Spinal cord (tissue), 10 donors: ENCODE data around the gene ILDR1. TPM values are rescaled to one million over a fixed set of nuclear protein-coding genes. Genes with fewer than 3 reads are reported as not detected.
"Not testable (repeated sequence)": the region's sequence is repeated elsewhere in the genome, so short reads cannot be mapped to it uniquely, and the experiment has no call there.

Experiments used
- DNase-seq, 6 donors: peaks; one replicate each; pipeline versions ENCODE4 v3.0.0 to v3.0.0-alpha.2; 2013 to 2015; ENCODE audit warnings: low spot score in 6 of 6, low read depth in 4 of 6
- H3K27ac ChIP-seq: one replicate; pipeline ENCODE4 v1.5.1; 2013; ENCODE audit warnings: low read depth, low read length, control low read depth
- H3K27me3 ChIP-seq: one replicate; pipeline ENCODE4 v1.6.1; 2013; ENCODE audit warnings: low read length; ENCODE audit not compliant: control insufficient read depth, insufficient read depth
- H3K36me3 ChIP-seq: one replicate; pipeline ENCODE4 v1.6.1; 2013; ENCODE audit warnings: low read length; ENCODE audit not compliant: control insufficient read depth, insufficient read depth
- H3K4me1 ChIP-seq: one replicate; pipeline ENCODE4 v1.6.1; 2013; ENCODE audit warnings: low read length; ENCODE audit not compliant: control insufficient read depth, insufficient read depth
- H3K4me3 ChIP-seq: one replicate; pipeline ENCODE4 v1.5.1; 2013; ENCODE audit warnings: low read depth, low read length, control low read depth
- H3K9me3 ChIP-seq: one replicate; pipeline ENCODE4 v1.6.1; 2013; ENCODE audit warnings: low read length; ENCODE audit not compliant: control insufficient read depth, insufficient read depth
- WGBS: methylation state at CpG from one replicate; pipeline ENCODE4 v1.1.5; 2013; ENCODE audit warnings: missing lambda C conversion rate; ENCODE audit not compliant: insufficient coverage; 5-methylcytosine and 5-hydroxymethylcytosine counted together
- polyA plus RNA-seq, 2 donors: library from polyadenylated mRNA; unstranded; fragments of 120-200 nt; gene quantifications; one replicate each; pipeline ENCODE4 v1.2.1, GENCODE V29; 2013; ENCODE audit not compliant: insufficient read length in 2 of 2
- total RNA-seq, 2 donors: library from RNA; depleted of rRNA in 1 of 2; stranded (reverse); fragments of 120-200 nt in 1 of 2; fragments of >200 nt in 1 of 2; gene quantifications; one replicate each; pipeline versions ENCODE4 v1.2.3 to v1.2.4, GENCODE V29; 2013 to 2014
- donor health status: healthy.

The ILDR1 gene
- total and polyA plus RNA-seq, 4 donors = 0.11 to 0.15 TPM; not detected in 2

GRCh38 chr3:122055215-122055614, 33.2 kb upstream of the ILDR1 start, which contains the start of gene CD86:
Gene CD86 (plus strand): TSS chr3:122055362. CDS start chr3:122055490, 128 bp downstream.
- no peaks in the 10 kb centered on the region for H3K4me1 ChIP-seq
- no peaks in the 10 kb centered on the region for H3K9me3 ChIP-seq
- H3K27ac ChIP-seq = no peak within 1 kb of the TSS
- no peaks in the 10 kb centered on the region for H3K36me3 ChIP-seq
- 39% methylated on average over 2 of the region's 3 CpGs for WGBS
- H3K4me3 ChIP-seq = no peak within 1 kb of the TSS
- DNase-seq = peak in 1 of 6 donors; percentile 1
- no peaks in the 10 kb centered on the region for H3K27me3 ChIP-seq

GRCh38 chr3:122052968-122053367, 30.9 kb upstream of the ILDR1 start:
- no peaks in the 10 kb centered on the region for H3K9me3 ChIP-seq
- H3K4me3 ChIP-seq = no peak overlapping the region
- no peaks in the 10 kb centered on the region for H3K4me1 ChIP-seq
- no peak for DNase-seq
- H3K36me3 ChIP-seq = no peaks in the 10 kb centered on the region
- no peaks in the 10 kb centered on the region for H3K27me3 ChIP-seq
- no peak overlapping the region for H3K27ac ChIP-seq
- 75% methylated on average over 1 of the region's 3 CpGs for WGBS

- not testable (repeated sequence) for H3K27me3 ChIP-seq, DNase-seq, H3K36me3 ChIP-seq, H3K4me3 ChIP-seq, H3K9me3 ChIP-seq, H3K4me1 ChIP-seq, H3K27ac ChIP-seq
- WGBS = no CpG with 5 or more reads among the region's 11 CpGs
These were observed 25.7 kb upstream of the ILDR1 start for GRCh38 chr3:122047773-122048172.

- H3K27ac ChIP-seq, H3K4me3 ChIP-seq, H3K4me1 ChIP-seq, DNase-seq, H3K9me3 ChIP-seq, H3K36me3 ChIP-seq, H3K27me3 ChIP-seq: not testable (repeated sequence)
- WGBS = no CpG with 5 or more reads among the region's 16 CpGs
These were observed 25.2 kb upstream of the ILDR1 start for GRCh38 chr3:122047296-122047695.

GRCh38 chr3:122033023-122033422, 11.0 kb upstream of the ILDR1 start:
- no peak for DNase-seq
- peaks cover 2% of the 10 kb centered on the region for H3K9me3 ChIP-seq
- no peaks in the 10 kb centered on the region for H3K36me3 ChIP-seq
- no peak overlapping the region for H3K4me3 ChIP-seq
- H3K27me3 ChIP-seq = no peaks in the 10 kb centered on the region
- no peak overlapping the region for H3K27ac ChIP-seq
- no peaks in the 10 kb centered on the region for H3K4me1 ChIP-seq
- no CpG with 5 or more reads among the region's 1 CpG for WGBS

- 100% methylated on average over 1 of the region's 1 CpG for WGBS
- Histone ChIP-seq H3K4me1 (no peaks in the 10 kb centered on the region), H3K27me3 (no peaks in the 10 kb centered on the region)
These were observed 10.5 kb upstream of the ILDR1 start for GRCh38 chr3:122032531-122032930.

GRCh38 chr3:122031123-122031468, 9.0 kb upstream of the ILDR1 start:
- no peaks in the 10 kb centered on the region for H3K27me3 ChIP-seq
- H3K36me3 ChIP-seq = no peaks in the 10 kb centered on the region
- DNase-seq = no peak
- H3K4me1 ChIP-seq = no peaks in the 10 kb centered on the region
- WGBS = no CpG with 5 or more reads among the region's 1 CpG
- no peak overlapping the region for H3K4me3 ChIP-seq
- H3K9me3 ChIP-seq = no peaks in the 10 kb centered on the region
- no peak overlapping the region for H3K27ac ChIP-seq

More at GRCh38 chr3:122032531-122032930, 10.5 kb upstream of the ILDR1 start:
- Histone ChIP-seq H3K27ac (no peak overlapping the region), H3K9me3 (peaks cover 2% of the 10 kb centered on the region), H3K4me3 (no peak overlapping the region), H3K36me3 (no peaks in the 10 kb centered on the region)
- no peak for DNase-seq

GRCh38 chr3:122030381-122031122, 8.5 kb upstream of the ILDR1 start:
- Histone ChIP-seq H3K36me3 (no peaks in the 10 kb centered on the region), H3K9me3 (no peaks in the 10 kb centered on the region), H3K4me3 (no peak overlapping the region), H3K4me1 (no peaks in the 10 kb centered on the region), H3K27ac (no peak overlapping the region), H3K27me3 (no peaks in the 10 kb centered on the region)
- WGBS = no CpG with 5 or more reads among the region's 3 CpGs
- DNase-seq = no peak

GRCh38 chr3:122025296-122025695, 3.2 kb upstream of the ILDR1 start:
- no peak for DNase-seq
- H3K9me3 ChIP-seq = no peaks in the 10 kb centered on the region
- peaks cover 9% of the 10 kb centered on the region for H3K27me3 ChIP-seq
- peaks cover 5% of the 10 kb centered on the region for H3K4me1 ChIP-seq
- H3K27ac ChIP-seq = no peak overlapping the region
- no peaks in the 10 kb centered on the region for H3K36me3 ChIP-seq
- H3K4me3 ChIP-seq = no peak overlapping the region

GRCh38 chr3:122024800-122025199, 2.8 kb upstream of the ILDR1 start:
- Histone ChIP-seq H3K27me3 (peaks cover 9% of the 10 kb centered on the region), H3K36me3 (no peaks in the 10 kb centered on the region), H3K4me1 (peaks cover 5% of the 10 kb centered on the region), H3K4me3 (no peak overlapping the region), H3K9me3 (no peaks in the 10 kb centered on the region), H3K27ac (no peak overlapping the region)
- DNase-seq = no peak
- no CpG with 5 or more reads among the region's 2 CpGs for WGBS
